ENCODE measurements around the gene CALML6.

DNA sequence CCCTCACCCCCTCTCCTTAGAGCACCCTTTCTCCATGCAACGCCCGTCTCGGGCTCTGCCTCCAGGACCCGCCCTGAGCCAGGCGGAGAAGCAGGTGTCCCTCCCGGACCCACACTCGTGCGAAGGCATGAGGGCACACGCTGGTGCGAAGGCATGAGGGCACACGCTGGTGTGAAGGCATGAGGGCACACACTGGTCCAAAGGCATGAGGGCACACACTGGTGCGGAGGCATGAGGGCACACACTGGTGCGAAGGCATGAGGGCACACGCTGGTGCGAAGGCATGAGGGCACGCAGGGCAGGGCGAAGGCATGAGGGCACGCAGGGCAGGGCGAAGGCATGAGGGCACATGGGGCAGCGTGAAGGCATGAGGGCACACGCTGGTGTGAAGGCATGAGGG is 9.8 kb downstream of the CALML6 start:
- TF ChIP-seq, protein P1, sequence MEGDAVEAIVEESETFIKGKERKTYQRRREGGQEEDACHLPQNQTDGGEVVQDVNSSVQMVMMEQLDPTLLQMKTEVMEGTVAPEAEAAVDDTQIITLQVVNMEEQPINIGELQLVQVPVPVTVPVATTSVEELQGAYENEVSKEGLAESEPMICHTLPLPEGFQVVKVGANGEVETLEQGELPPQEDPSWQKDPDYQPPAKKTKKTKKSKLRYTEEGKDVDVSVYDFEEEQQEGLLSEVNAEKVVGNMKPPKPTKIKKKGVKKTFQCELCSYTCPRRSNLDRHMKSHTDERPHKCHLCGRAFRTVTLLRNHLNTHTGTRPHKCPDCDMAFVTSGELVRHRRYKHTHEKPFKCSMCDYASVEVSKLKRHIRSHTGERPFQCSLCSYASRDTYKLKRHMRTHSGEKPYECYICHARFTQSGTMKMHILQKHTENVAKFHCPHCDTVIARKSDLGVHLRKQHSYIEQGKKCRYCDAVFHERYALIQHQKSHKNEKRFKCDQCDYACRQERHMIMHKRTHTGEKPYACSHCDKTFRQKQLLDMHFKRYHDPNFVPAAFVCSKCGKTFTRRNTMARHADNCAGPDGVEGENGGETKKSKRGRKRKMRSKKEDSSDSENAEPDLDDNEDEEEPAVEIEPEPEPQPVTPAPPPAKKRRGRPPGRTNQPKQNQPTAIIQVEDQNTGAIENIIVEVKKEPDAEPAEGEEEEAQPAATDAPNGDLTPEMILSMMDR (IDR thresholded peaks at IDR 0.05) = no peak
- no peak for TF ChIP-seq POLR2A (IDR thresholded peaks at IDR 0.05)
